Panc1 (cell line): Measurements from ENCODE around the gene GPR135.

ENCODE experiments used
- CTCF ChIP-seq: fragments of 450-650 bp; IDR thresholded peaks from 2 replicates; pipeline ENCODE4 v1.5.1; 2017; ENCODE audit warnings: mild to moderate bottlenecking
- POLR2AphosphoS5 ChIP-seq: IDR thresholded peaks from 2 replicates; pipeline ENCODE4 v1.6.1; 2012; ENCODE audit warnings: mild to moderate bottlenecking, low read depth, low read length, moderate library complexity
- REST ChIP-seq, 2 experiments: IDR thresholded peaks; 2 replicates each; pipeline ENCODE4 v1.6.1; 2011 to 2012; ENCODE audit warnings: low read depth in 2 of 2, control low read depth in 1 of 2, low read length in 1 of 2, mild to moderate bottlenecking in 1 of 2, moderate library complexity in 1 of 2; ENCODE audit not compliant: insufficient read depth in 1 of 2
- SIN3A ChIP-seq: IDR thresholded peaks from 2 replicates; pipeline ENCODE4 v1.6.1; 2012; ENCODE audit warnings: low read depth, mild to moderate bottlenecking, low read length, moderate library complexity, borderline replicate concordance; ENCODE audit not compliant: insufficient read depth
- TCF7L2 ChIP-seq: IDR thresholded peaks from 2 replicates; pipeline ENCODE4 v1.6.1; 2011; ENCODE audit warnings: mild to moderate bottlenecking, low read depth, low read length, inconsistent platforms

- TF ChIP-seq CTCF (no peak), POLR2AphosphoS5 (no peak), SIN3A (no peak), TCF7L2 (no peak), REST (IDR thresholded peaks at IDR 0.05; ENCODE audit: insufficient read depth in 1 of 2, low read depth in 2 of 2, low read length in 1 of 2) (no peak)
Observed at GRCh38 chr14:59451849-59452248, 13.3 kb downstream of the GPR135 start.
